Activated CD8-positive, alpha-beta memory T cell treated with anti-CD3 and anti-CD28 coated beads for 48 hours (primary cell): ENCODE data around the gene AP3B1.

Source experiments
- DNase-seq, 3 experiments: peaks; one replicate each; pipeline ENCODE4 v3.0.0-alpha.2; 2020; ENCODE audit warnings: low read depth in 2 of 3, low spot score in 2 of 3

Gene AP3B1

DNA sequence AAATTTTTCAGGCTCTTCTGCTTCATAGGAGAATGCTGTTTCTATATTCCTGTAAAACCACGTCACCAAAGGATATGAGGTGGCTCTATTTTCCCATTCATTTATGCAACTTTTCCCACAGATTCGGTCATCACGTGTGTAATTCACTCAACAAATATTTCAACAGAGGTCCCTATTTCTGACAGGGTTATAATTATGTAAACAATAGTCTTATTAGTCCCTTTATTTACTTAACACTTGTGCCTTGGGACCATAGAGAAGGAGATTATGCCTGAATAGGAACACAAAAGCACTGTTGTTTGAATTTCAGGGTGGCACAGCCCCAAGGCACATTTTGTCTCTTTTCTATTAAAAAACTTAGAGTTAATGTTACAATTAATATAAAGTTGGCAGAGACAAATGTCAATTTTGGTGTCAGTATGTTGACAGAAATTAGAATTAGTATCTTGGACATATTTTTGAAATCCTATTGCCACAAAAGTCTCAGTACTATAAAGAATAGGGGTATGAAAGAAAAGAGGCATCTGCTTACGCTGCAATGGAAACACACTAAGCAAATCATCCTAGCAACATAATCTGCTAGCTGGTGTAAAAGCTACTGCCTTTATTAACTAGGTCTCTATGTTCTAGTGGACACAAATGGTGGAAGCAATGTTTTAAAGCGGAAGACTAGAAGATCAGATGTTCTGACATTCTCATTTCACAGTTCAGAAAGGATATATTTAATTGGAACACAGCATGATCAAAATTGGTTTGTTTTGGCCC lies 289.3 kb downstream of the AP3B1 start:
- DNase-seq, result no peak

- no peak for DNase-seq
Measured at GRCh38 chr5:78004559-78004958, 289.9 kb downstream of the AP3B1 start.

GRCh38 chr5:78003919-78004318 lies 290.6 kb downstream of the AP3B1 start:
- no peak for DNase-seq

GRCh38 chr5:78003450-78003849 lies 291.0 kb downstream of the AP3B1 start:
- no peak for DNase-seq

- no peak for DNase-seq
Measured at GRCh38 chr5:78002690-78003089, 291.8 kb downstream of the AP3B1 start.

DNA sequence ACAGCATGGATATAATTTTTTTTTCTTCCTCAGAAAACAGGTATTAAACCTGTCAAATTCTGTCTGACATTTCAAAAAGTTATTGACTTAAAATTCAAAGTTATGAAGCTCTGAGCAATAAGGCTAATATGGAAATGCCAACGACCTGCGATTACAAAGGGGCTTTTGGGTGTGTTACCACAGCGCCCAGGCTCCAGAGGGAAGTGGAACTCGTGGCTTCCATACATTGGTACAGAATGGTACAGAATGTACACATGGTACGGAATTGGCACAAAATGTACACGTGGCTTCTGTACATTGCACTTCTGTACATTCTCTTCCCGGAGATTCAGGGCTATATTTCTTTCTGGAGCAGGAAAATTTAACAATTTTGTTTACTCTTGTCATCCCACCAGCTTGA lies 293.3 kb downstream of the AP3B1 start:
- DNase-seq, result no peak

GRCh38 chr5:78000191-78000590 lies 294.3 kb downstream of the AP3B1 start:
- no peak for DNase-seq

- DNase-seq, result no peak
Measured at GRCh38 chr5:77999399-77999798, 295.1 kb downstream of the AP3B1 start.

DNA sequence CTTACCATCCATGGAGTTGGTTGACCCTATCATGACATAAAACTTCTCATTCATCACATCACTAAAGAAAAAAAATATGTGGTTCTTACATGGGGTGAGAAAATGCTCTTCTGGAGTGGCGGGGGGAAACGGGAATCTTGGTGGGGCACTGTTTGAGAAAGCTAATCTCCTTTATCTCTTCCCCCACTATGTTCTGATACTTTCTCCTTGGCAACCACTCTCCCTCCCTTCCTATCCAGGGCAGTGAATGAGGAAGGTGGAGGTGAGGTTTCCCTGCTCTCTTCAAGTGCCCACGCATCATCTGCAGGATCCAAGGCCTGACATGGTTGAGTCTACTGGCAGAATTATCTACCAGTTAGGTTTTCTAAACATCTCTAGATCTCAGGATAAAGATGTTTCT lies 297.6 kb downstream of the AP3B1 start:
- DNase-seq, result no peak

DNA sequence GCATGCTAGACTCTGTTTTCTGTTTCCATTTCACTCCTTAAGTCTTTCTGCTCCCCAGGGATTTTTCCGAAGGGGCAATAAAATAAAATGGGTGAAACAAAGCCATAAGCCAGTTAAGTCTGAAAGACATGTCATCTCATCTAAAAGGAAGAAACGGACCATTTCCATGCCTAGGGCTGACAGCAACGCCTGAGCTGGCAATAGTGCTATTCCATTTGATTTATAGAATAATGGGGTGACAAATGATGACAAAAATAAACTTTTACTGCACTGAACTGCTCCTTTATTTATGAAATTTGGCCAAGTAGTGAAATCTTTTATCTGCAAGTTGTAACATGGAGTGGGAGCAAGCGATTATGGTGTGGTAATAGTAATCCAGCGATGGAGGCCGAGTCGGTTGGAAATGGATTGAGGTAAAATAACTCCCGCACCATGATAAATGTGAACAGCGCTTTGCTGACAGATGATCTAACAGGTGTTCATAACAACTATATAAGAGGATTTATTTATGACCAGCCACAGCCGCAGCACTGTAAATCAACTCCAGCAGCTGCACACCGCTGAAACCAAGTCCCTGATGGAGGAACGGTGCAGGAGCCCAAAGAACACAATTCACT lies 298.6 kb downstream of the AP3B1 start:
- no peak for DNase-seq

- no peak for DNase-seq
Measured at GRCh38 chr5:77994943-77995342, 299.6 kb downstream of the AP3B1 start.

- DNase-seq, result no peak
Measured at GRCh38 chr5:77993855-77994318, 300.6 kb downstream of the AP3B1 start.

- DNase-seq, result no peak
Measured at GRCh38 chr5:77993141-77993854, 301.2 kb downstream of the AP3B1 start.

DNA sequence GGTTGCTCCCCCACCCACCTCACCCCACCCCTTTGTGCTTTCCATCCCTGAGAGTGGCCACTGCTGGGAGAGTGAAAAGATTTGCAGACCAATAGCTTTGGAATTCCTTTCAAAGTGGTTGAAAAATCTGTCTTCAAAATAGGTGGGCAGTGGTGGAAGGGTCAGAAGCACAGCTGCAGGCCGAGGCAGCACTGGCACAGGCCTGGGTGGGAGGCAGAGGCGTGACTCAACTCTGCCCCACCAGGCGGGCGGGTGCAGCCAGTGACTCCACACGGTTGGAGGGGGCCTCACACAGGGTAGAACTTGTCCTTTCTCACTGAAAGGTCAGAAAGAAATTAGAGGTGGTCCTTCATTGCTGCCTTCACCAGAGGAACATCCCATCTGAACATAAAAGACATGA lies 303.4 kb downstream of the AP3B1 start:
- DNase-seq, result no peak

- DNase-seq, result no peak
Measured at GRCh38 chr5:77990020-77990419, 304.5 kb downstream of the AP3B1 start.

- no peak for DNase-seq
Measured at GRCh38 chr5:77987988-77988387, 306.5 kb downstream of the AP3B1 start.

DNA sequence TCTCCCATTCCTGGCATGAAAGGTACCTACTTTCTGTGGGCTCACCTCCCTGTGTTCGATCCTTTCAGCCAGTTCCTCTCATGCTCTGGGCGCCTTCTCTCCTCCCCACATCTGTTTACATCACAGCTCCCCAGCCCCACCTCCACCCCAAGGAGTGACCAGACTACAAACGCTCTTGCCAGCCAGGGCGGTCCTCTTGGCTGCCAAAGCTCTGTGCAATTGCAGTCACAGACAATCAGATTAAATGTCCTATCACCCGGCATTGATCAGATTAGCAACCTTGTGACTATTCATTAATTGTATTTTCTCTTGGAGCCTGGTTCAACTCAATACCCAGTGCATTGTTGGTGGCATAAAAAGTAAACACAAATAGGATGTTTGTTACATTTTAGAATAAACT lies 307.2 kb downstream of the AP3B1 start:
- no peak for DNase-seq

- DNase-seq, result no peak
Measured at GRCh38 chr5:77986261-77986660, 308.2 kb downstream of the AP3B1 start.

GRCh38 chr5:77985247-77985646 lies 309.3 kb downstream of the AP3B1 start:
- DNase-seq, result no peak

DNA sequence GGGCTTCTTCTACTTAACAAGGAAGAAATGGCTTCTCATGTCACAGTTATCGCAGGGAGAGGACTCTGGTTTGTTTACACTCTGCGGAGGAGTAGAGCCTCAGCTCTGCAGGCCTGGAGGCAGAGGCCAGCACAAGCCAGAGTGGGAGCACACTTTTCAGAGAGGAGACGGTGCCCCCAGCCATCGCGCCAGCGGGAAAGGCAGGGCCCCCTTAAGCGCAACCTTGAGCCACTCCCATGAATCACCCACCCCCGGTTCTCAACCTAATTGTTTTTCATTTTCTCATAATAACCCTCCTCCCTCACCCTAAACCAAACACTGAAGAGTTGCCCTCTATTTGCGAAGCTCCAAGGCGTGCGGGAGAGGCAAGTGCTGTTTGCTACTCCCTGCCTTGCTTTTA lies 309.9 kb downstream of the AP3B1 start:
- DNase-seq, result no peak

DNA sequence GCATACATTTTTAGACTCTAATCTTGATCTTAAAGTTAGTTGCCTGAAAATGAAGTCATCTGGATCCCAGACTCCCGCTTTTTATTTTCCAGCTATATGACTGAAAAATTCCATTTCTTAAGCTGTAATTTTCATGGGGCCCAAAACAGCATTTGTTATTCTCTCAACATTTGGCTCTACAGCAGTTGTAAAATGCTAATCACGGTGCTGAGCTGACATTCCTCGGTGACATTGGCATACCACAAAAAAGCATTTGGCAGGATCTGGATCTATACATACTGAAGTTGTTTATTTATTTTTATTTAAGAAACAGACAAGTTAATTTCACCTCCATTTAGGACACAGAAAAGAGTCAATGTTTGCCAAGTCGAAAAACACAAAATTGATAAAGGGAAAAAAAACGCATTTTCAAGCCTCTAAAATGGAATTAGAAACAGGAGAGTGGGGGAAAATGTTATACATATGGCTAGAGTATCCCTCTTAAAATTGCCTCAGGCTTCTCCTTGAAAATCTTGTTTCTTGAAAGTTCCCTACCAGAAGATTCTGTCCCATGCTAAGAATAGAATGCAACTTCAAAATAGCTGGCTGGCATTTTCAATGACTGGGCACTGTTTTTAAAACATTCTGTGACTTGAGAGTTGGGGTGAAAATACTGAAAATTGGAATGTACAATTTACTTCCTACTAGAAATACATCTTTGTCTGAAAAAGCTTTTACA lies 310.9 kb downstream of the AP3B1 start:
- DNase-seq, result no peak

- no peak for DNase-seq
Measured at GRCh38 chr5:77981820-77982219, 312.7 kb downstream of the AP3B1 start.
